GM13977 (cell line): ENCODE results near the gene OR6J1.

Experiments used
- DNase-seq: peaks from one replicate; pipeline ENCODE4 v3.0.0; 2012; ENCODE audit warnings: low spot score
- in situ Hi-C: fragments of 300-500 bp; cut with MboI; formaldehyde crosslinking; loops from one replicate; pipeline ENCODE4 v1.12.0; 2022; ENCODE audit warnings: low sequenced_read_pairs, low pct_unique_long_range_greater_than_20kb, mixed read lengths, inconsistent platforms; ENCODE audit not compliant: unreplicated experiment
- TF ChIP-seq, protein P1 (sequence below): IDR thresholded peaks from 2 replicates; pipeline ENCODE4 v1.5.1; 2012; ENCODE audit warnings: mild to moderate bottlenecking, control low read depth; ENCODE audit not compliant: insufficient read depth; ENCODE audit errors: extremely low read depth, missing control alignments

OR6J1 gene

GRCh38 chr14:22613106-22613695 is 31.0 kb downstream of the OR6J1 start:
- in situ Hi-C loops = no loop called here
- DNase-seq = no peak
- TF ChIP-seq, protein P1, sequence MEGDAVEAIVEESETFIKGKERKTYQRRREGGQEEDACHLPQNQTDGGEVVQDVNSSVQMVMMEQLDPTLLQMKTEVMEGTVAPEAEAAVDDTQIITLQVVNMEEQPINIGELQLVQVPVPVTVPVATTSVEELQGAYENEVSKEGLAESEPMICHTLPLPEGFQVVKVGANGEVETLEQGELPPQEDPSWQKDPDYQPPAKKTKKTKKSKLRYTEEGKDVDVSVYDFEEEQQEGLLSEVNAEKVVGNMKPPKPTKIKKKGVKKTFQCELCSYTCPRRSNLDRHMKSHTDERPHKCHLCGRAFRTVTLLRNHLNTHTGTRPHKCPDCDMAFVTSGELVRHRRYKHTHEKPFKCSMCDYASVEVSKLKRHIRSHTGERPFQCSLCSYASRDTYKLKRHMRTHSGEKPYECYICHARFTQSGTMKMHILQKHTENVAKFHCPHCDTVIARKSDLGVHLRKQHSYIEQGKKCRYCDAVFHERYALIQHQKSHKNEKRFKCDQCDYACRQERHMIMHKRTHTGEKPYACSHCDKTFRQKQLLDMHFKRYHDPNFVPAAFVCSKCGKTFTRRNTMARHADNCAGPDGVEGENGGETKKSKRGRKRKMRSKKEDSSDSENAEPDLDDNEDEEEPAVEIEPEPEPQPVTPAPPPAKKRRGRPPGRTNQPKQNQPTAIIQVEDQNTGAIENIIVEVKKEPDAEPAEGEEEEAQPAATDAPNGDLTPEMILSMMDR = no peak

DNA sequence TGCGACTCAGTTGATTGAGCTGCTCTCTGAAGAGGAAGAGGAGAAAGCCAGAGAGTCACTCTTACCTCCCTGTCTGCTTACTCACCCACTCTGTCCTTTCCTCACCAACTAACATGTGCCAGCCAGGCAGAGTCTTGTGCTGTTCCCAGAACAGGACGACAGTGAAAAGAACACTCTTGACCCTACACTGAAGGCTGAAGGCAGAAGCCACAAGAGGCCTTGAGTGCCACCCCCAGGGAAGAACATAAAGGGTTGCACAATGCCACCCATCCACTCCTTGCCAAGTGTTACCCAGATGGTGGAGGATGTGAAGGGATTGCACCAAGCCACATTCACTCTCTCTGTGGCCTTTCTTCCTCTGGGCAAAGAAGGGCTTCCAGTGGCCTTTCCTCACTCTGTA is 33.2 kb downstream of the OR6J1 start:
- in situ Hi-C loops = no loop called here
- TF ChIP-seq, protein P1 = no peak

GRCh38 chr14:22607291-22607690 is 36.9 kb downstream of the OR6J1 start:
- DNase-seq = no peak
- in situ Hi-C loops = no loop called here
- TF ChIP-seq, protein P1 = no peak

More for the DNA sequence above, 33.2 kb downstream of the OR6J1 start:
- no peak for DNase-seq

GRCh38 chr14:22606380-22606779 is 37.8 kb downstream of the OR6J1 start:
- in situ Hi-C loops = no loop called here
- TF ChIP-seq, protein P1 = no peak
- DNase-seq = no peak

- no peak for DNase-seq
- TF ChIP-seq, protein P1 = no peak
- in situ Hi-C loops = no loop called here
These were observed 41.3 kb downstream of the OR6J1 start for GRCh38 chr14:22602862-22603261.

- no peak for DNase-seq
- TF ChIP-seq, protein P1 = no peak
- in situ Hi-C loops = no loop called here
These were observed 42.2 kb downstream of the OR6J1 start for GRCh38 chr14:22601996-22602395.

GRCh38 chr14:22601456-22601855 is 42.7 kb downstream of the OR6J1 start:
- DNase-seq = no peak
- TF ChIP-seq, protein P1 = no peak
- in situ Hi-C loops = no loop called here
